Measurements from ENCODE around the gene LINC01488.

LINC01488 gene

DNA sequence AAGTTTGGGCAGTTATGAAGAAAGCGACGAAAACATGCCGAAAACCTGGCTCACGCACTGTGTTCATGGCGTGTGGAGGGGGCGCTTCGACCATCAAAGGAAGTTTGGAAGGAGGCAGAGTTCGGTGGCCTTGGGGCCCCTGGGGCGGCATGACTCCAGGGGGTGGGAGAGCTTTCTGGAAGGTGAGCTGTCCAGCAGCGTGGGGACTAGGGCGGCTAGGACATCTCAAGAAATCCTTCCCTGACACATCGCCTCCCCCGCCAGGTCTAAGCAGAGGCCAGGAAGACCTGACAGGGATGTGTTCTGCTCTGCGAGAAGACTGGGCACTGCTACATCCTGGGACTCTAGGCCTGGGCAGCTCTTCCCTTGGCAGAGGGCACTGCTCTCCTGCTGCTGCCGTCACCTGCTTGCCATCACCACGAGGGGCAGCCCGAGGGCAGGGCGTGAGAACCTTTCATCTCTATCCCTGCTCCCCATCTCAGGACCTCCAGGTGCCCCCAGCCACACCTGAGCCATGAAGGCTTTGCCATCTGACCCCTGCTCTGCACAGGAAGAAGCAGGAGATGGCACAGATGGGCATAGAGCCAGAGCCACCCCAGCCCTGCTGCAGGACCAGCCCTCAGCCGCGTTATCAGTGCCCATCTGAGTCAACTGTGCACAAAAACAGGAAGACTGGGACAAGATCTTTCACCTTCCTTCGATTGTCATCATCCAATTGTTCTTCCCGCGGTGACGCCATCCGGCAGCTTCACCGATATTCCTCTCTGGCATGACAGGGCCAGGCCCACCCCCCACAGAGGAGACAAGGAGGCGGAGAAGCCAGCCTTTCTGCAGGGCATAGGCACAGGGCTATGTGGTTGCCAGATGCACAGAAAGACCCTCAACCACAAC is 12.7 kb downstream of the LINC01488 start:
- DNase-seq (ENCODE audit: low spot score), result no peak

DNA sequence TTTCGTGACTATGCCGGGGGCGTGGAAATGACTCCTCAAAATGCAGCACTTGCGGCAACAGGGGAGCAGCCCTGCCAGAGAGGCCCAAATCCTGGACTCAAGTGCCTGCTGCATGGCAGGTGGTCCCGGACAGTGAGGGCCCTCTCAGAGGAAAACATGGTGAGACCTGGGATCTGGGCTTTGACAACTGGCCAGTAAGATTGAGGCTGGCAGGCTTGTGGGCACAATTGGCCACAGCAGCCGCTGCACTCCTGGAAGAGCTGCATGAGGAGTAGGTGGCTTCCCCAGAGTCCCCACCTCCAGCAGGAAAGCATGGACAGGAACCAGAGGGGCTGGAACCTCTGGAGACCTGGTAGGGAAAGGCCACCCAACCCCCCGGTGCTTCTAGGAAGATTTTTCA is 13.4 kb downstream of the LINC01488 start:
- no peak for DNase-seq (ENCODE audit: low spot score)

DNA sequence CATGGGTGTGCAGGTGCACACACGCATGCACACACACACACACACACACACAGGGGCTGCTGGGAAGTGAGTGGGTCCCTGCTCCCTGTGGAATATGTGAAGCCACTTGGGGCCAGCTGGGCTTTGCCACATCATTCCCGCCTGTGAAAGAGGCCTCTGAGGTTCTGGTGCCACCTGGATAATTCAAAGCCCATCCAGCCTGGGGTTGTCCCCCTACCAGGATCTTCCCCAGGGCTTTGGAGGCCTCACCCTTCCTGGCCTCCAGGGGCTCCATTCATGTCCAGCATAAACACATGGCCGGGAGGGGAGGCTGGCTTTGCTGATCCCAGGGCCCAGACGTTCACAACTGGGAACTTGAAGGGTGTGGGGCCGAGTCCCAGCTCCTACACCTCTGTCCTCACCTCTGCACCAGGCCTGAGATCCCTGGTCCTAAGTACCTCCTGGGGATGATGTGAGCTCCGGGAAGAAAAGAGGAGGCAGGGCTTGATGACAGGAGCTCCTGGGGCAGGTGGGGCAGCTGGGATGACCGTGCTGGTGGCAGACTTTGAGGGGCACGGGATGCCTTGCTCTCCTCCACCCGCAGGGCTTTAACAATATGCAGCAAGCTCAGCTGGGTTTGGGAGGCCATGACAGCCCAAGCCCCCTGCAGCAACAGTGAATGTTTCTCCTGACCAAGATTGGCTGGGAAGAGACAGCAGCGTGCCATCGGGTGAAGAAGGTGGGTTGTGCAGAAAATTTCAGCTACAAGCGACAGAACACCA is 14.2 kb downstream of the LINC01488 start:
- no peak for DNase-seq (ENCODE audit: low spot score)

DNA sequence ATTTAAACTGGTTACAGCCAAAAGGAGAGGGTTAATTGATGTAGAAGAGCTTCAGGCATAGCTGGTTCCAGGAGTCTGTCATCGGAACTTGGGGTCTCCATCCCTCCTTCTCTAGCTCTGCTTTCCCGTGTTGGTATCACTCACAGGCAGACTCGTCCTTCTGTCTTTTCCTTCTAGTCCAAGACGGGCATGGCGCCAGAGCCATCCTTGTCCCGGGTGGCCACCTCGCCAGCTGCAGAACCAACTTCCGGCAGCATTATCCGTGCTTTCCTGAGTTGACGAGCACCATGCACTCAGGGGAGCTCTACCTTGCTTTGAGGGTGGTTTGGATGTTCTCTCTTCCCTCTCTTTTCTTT is 14.7 kb downstream of the LINC01488 start:
- DNase-seq (ENCODE audit: low spot score), result no peak

DNA sequence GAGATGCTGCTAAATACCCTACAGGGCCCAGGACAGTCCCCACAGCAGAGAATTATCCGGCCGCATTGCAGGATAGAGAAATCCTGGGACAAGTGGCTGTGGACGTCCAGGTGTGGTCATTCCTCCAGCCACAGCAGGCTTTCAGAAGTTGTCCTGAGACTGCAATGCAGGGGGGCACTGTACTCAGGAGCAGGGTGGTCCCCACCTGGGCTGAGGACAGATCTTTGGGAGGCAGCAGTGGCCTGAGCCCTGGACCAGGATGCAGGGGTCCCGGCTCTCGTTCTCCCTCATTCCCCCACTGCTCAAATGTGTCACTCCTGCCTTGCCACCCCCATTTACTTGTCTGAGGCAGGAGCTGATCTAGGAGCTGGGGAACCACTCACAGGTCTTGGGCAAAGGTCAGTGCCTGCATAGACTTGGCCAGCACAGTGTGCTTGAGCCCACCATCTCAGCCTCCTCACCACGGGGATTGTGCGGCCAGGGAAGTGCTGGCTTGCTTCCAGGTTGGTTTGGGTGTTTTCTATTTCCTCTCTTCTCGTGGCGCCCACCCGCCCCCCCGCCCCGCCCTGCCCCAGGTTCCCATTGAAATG is 15.3 kb downstream of the LINC01488 start:
- no peak for DNase-seq (ENCODE audit: low spot score)

DNA sequence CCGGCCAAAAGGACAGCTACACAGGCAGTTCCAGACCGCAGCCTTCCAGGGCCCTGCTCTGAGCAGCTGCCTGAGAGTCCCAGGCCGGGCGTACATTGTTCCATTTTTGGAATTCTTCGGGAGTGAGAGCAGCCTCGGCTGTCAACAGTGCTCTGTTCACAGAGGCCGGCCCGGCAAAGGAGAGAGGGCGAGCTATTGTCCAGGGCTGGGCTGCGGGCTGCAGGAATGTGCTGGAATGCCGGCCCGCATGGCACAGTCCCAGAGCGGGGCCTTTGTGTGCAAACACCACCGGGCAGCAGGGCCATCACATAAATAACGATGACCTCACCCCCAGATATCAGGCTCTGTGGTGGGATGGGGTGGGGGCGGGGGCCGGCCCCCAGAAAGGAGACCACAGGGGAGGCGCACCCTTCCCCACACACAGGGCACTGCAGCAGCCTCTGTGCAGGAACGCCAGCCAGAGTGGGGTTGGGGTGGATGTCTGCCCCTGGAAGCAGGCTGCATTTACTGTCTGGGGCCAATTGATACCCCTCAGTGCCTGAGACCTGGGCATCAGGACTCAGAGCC is 15.8 kb downstream of the LINC01488 start:
- DNase-seq (ENCODE audit: low spot score), result no peak

DNA sequence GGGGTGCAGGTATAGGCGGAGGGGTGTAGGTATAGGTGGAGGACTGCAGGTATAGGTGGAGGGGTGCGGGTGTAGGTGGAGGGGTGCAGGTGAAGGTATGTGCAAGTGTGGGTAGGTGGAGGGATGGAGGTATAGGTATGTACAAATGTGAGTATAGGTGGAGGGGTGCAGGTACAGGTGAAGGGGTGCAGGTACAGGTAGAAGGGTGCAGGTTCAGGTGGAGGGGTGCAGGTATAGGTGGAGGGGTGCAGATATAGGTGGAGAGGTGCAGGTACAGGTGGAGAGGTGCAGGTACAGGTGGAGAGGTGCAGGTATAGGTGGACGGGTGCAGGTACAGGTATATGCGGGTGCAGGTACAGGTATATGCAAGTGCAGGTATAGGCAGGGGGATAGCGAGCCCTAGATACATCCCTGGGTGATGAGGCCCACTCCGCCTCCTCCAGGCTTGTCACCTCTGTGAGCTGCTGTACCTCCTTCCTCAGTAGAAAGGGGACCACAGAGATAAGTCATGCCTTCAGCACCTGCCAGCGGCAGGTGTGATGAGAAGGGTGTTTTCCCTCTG is 17.2 kb downstream of the LINC01488 start:
- DNase-seq (ENCODE audit: low spot score), result no peak

DNA sequence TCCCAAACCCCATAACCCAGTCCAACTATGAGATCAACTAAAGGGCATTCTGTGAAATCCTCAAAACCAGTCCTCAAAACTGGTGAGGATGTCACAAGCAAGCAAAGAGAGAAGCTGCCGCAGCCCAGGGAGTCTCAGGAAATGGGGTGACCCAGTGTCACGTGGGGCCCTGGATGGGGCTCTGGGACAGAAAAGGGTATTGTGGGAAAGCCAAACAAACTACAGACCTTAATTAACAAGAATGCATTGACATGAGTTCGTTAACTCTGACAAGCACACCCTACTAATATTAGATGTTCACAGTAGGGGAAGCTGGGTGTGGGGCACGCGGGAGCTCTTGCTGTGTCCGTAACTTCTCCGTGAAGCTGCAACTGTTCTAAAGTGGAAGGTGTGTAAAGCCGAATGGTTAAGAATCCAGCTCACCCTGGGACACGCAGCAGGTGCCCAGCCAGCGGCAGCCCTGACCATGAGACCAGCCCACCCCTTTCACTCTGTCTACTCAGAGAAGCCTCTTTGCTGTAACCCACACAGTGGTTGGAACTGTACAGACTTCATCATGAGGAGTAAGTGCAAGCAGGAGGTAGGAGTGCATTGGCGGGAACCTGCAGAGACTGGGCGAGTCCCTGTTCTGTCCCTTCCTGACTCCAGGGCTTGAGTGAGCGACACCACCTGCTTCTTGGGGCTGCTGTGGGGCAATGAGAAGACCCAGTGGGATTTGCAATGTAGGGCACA is 17.9 kb downstream of the LINC01488 start:
- no peak for DNase-seq (ENCODE audit: low spot score)

DNA sequence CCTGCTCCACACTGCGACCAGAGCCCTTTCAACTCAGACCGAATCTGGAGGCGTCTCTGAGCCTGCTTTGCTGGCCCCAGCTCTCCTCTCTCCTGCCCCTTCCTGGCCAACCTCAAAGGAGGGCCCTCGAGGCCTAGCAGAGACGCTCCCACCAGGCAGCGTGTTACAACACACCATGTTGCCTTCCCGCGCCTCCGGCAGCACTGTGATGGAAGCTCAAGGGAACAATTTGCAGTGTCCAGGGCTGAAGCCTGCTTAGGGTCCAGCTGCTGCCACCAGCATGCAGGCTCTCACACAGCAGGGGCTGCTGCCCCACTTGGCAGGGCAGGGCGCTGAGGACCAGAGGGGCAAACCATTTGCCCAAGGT is 18.4 kb downstream of the LINC01488 start:
- no peak for DNase-seq (ENCODE audit: low spot score)

DNA sequence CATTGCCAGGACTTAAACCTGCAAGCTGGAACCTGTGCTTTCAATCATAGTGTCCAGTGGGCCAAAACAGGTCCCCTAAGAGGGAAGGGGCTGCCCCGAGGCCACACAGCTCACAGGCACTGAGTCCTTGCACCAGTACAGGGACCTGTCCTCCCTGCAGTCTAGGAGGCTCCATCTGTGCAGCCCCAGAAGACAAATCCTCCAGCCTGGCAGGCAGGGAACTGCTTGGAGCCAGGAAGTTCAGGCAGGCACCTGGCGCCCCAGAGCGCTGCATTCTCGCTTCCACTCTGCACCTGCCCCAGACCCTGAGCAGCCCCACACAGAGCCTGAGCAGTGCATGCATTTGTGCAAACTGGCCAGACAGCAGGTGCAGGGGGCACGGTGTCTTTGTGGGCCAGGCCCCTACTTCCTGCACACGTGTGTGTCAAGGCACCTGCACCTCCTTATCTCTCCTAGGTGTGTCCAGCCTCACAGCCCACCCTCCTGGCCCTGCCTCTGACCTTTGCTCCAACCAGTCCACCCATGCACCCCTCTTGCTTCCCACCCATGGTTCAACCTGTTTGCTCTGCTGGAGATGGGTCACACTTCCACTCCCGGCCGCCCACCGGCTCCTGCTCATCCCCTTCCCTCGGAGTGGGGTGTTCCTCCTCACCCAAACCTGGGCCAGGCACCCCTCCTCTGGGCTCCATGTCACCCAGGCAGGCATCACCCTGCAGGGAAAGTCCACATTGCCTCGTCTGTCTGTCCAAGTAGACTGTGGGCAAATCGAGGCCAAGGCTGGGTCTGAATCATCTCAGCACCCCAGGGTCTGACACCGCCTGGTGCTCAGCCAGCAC is 19.0 kb downstream of the LINC01488 start:
- DNase-seq (ENCODE audit: low spot score), result no peak

DNA sequence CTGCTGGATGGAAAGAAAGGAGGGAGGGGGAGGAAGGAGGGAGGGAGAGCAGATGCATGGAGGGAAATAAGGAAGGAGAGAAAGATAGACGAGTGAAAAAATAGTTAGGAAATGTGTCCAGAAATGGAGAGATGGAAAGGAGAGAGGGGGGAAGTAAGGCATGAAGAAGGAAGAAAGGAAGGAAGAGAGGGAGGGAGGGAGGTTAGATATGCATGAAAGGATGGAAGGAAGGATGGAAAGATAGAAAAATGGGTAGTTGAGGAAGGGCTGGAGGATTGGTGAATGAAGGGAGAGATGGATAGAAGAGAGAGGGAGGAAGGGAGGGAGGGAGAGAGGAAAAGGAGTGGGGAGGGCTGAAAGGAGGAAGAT is 19.6 kb downstream of the LINC01488 start:
- DNase-seq (ENCODE audit: low spot score), result no peak

DNA sequence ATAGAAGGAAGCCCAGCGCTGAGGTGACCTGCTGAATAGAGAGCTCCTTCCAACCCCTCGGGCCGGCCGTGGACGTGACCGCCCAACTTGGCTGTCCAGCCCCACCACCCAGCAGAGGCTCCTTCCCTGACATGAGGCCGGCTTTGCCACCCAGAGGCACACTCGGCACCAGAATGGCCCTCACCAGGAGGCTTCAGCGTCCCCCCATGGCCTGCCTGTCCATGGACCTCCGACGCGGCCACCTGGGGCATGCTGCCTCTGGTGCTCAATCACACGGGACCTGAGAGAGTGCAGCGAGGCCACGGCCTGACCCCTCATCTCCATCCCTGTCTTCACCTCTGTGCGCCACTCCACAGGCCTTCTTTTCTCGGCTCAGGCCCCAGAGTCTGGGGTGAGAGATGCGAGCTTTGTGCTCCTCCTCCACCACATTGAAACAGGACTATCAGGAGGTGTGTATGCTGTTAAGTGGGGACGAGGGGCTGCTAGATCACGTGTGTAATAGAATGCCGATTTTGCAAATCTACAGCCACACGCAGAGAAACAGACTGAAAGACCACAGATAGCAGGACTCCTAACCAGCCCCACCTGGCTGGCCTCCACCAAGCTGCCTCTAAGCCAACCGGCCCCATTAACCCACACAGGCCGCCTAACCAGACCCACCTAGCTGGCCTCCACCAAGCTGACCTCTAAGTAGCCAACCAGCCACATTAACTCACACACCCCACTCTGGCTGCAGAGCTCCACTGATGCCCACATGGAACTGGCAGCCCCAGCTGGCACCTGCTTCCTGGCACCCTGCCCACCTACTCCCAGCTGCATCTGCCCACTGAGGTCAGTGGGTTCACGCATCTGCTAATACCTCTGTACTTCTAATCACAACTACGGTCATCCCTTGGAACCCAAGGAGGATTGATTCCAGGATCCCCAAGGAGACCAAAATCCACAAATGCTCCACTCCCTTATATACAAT is 20.7 kb downstream of the LINC01488 start:
- no peak for DNase-seq (ENCODE audit: low spot score)

DNA sequence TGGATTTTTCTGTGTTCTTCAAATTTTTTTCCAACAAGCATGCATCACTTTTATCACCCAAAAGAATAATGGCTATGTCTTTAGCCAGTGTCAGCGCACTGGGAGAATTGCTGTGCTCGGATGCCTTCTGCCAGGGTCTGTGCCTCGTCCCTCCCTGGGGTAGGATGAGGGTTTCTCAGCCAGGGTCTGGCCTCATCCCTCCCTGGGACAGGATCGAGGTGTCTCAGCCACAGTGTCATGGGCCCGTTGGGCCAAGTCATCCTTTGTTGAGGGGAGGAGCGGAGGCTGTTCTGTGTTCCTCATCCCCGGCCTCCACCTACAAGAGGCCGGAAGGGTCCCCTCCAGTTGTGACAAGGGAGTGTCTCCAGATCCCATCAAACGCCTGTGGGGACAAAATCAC is 22.7 kb downstream of the LINC01488 start:
- no peak for DNase-seq (ENCODE audit: low spot score)

DNA sequence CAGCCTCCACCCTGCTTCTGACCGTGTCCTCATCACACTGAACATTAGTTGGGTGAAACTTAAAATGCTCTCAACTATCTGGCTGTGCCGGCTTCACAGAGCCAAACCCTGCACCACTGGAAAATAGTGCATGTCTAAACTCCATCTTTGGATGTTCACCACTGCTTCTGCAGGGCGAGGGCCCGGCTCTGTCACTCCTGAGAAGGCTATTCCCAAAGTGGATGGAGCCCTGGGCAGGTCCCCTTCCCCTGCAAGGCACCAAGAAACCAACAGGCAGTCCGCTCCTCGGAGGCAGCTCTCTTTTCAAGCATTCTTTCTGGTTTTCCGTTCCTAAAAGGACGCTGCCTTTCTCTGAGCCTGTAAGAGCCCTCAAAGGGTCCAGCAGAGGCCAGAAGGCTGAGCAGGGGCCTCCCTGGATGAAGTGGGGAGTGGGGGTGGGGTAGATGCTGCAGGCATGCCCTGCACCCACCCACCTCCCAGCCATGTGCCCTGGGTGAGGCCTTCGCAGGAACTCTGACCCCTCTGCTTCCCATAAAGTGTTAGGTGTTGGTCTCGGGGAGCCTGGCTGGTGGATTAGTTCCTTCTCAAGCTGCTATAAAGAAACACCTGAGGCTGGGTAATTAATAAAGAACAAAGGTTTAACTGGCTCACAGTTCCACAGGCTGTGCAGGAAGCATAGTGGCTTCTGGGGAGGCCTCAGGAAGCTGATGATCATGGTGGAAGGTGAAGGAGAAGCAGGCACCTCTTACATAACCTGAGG is 23.3 kb downstream of the LINC01488 start:
- no peak for DNase-seq (ENCODE audit: low spot score)

DNA sequence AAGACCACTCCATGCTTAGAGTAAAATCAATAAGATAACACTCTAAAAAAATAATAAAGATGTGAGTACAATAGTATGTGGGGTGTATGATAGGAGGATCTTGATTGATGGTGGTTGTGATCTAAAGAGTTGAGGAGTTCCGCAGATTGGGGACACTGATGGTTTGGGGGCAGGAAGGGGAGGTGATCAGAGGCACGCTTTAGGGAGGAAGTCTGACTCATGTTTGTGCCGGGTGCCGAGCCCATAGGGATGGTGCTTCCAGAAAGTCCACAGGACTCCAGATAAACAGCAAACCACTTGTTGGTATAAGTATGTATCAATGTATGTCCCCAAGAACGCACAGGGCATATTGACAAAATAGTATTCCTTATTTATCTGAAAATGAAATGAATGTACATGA is 27.5 kb downstream of the LINC01488 start:
- DNase-seq (ENCODE audit: low spot score), result no peak

DNA sequence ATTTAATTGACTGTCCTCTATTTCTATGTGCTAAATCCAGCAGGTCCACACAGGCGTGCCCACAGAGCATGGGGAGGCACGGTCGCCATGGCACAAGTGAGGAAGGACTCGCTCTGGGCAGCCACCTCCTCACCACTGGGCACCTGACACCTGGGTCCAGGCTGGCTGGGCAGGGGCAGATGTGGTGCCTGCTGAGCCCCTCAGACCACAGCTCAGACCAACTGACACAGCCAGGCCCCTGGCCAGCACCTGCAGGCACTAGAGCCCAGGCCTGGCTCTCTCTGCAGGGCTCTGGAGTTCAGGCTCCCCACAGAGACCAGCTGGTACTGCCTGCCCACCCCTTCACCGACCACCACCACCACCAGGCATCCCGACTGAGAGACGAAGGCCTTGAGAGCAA is 27.9 kb downstream of the LINC01488 start:
- no peak for DNase-seq (ENCODE audit: low spot score)

DNA sequence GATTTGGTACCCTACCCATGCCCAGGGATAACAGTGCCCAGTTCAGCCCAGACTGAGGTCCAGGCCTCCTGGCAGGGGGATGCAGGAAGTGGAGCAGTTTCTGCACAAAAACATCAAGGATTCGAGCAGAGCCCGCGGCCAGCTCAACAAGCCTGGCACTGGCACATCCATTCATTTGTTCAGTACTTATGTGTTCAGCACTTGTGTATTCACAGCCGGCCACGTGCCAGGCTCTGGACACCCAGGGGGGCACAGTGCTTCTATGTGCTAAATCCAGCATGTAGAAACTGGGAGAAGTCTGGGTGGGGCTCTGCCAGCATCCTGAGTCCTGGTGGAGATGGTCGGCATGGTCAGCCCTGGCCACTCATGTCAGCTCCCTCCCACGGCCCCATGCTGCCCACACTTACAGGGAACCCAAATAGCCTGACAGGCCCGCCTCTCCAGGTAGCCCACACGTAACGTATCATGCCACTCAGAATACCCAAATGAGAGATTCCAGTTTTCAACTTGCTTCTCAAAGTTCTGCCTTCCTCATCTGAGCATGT is 28.5 kb downstream of the LINC01488 start:
- no peak for DNase-seq (ENCODE audit: low spot score)

DNA sequence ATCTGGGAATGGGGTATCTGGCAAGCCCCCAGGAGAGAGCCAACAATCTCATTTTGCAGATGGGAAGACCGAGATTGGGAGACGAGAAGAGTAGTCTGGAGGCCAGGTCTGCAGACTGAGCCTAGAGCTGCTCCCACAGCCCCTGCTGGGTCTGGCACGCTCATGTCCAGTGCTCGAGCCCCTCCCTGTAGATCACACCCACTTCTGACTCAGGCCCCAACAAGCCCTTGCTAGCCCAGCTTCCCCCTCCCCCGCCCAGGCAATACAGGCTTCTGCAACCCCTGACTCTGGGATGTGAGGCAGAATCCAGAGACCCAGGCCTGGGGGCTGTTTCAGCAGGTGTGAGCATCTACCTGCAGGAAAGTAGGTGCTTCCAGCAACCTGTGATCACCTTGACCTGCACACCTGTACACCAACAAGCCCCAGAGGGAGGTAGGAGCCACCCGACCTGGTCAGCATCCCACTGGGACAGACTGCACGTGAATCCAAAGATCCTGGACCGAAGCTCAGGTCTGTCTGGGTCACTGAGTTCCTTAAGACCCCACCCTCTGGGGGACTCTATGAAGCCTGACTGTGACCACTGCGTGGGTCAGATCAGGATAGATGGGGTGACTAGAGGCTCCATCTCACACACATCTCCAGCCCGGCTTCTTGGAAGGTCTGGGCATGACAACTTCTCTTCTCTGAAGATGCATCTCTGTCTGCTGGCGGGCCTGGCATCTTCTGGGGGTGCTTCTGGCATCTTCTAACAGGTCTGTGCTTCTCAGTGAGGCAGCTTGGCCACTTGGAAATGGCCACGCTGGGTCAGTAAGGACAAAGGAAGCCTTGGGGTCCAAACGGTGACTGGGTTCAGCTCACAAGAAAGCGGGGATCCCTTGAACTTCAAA is 29.3 kb downstream of the LINC01488 start:
- DNase-seq (ENCODE audit: low spot score), result no peak

All from activated CD4-positive, alpha-beta T cell treated with anti-CD3 and anti-CD28 coated beads, Interleukin-2, Interleukin-4, amounts not matched to agents 100 ng/mL and 50 ng/mL, durations not matched to agents 16 hours and 8 hours (primary cell).